Stimulated activated CD8-positive, alpha-beta memory T cell treated with anti-CD3 and anti-CD28 coated beads, Interleukin-15, amount 100 ng/mL, for 1 hour (primary cell): ENCODE measurements around the gene SPRR5.

ENCODE experiments used
- DNase-seq: peaks from one replicate; pipeline ENCODE4 v3.0.0-alpha.2; 2020; ENCODE audit warnings: low read depth

SPRR5 gene

GRCh38 chr1:152946248-152946647 is 758 bp upstream of the SPRR5 start:
- DNase-seq = no peak

GRCh38 chr1:152951711-152952110 is 4.7 kb downstream of the SPRR5 start:
- no peak for DNase-seq

GRCh38 chr1:152953761-152954160 is 6.8 kb downstream of the SPRR5 start:
- no peak for DNase-seq

GRCh38 chr1:152954436-152954835 is 7.4 kb downstream of the SPRR5 start:
- DNase-seq = no peak

- DNase-seq = no peak
These were observed 10.6 kb downstream of the SPRR5 start for GRCh38 chr1:152957561-152957960.

- no peak for DNase-seq
These were observed 12.3 kb downstream of the SPRR5 start for GRCh38 chr1:152959273-152959672.

GRCh38 chr1:152959801-152960451 is 12.9 kb downstream of the SPRR5 start:
- no peak for DNase-seq

GRCh38 chr1:152960452-152961044 is 13.5 kb downstream of the SPRR5 start:
- DNase-seq = no peak

- DNase-seq = no peak
These were observed 14.4 kb downstream of the SPRR5 start for GRCh38 chr1:152961226-152961891.

GRCh38 chr1:152962876-152963415 is 15.9 kb downstream of the SPRR5 start:
- DNase-seq = no peak

- no peak for DNase-seq
These were observed 17.5 kb downstream of the SPRR5 start for GRCh38 chr1:152964536-152964935.

- DNase-seq = no peak
These were observed 18.8 kb downstream of the SPRR5 start for GRCh38 chr1:152965853-152966252.

GRCh38 chr1:152967201-152967600 is 20.2 kb downstream of the SPRR5 start:
- DNase-seq = no peak

- DNase-seq = no peak
These were observed 21.2 kb downstream of the SPRR5 start for GRCh38 chr1:152968248-152968647.

- no peak for DNase-seq
These were observed 22.0 kb downstream of the SPRR5 start for GRCh38 chr1:152969036-152969435.

- no peak for DNase-seq
These were observed 23.5 kb downstream of the SPRR5 start, which contains the start of gene SPRR4 for GRCh38 chr1:152970495-152970894. TSS of gene SPRR4 (plus strand) at chr1:152970648. CDS start at chr1:152971891, 1,243 bp downstream.

GRCh38 chr1:152972196-152972886 is 25.3 kb downstream of the SPRR5 start:
- DNase-seq = no peak

- DNase-seq = no peak
These were observed 29.7 kb downstream of the SPRR5 start for GRCh38 chr1:152976688-152977087.

GRCh38 chr1:152977614-152978013 is 30.6 kb downstream of the SPRR5 start:
- DNase-seq = no peak

GRCh38 chr1:152980676-152981075 is 33.7 kb downstream of the SPRR5 start:
- no peak for DNase-seq

- no peak for DNase-seq
These were observed 34.3 kb downstream of the SPRR5 start for GRCh38 chr1:152981146-152981871.

GRCh38 chr1:152982076-152982475 is 35.1 kb downstream of the SPRR5 start:
- no peak for DNase-seq
